Stimulated activated CD4-positive, alpha-beta T cell treated with anti-CD3 and anti-CD28 coated beads, Interleukin-2, amount 100 ng/mL, for 24 hours (primary cell): ENCODE results near the gene LRRC39.
"Not testable (repeated sequence)": the region's sequence is repeated elsewhere in the genome, so short reads cannot be mapped to it uniquely, and the experiment has no call there.

Source experiments
- DNase-seq, 2 donors: peaks; one replicate each; pipeline ENCODE4 v3.0.0-alpha.2; 2020

The LRRC39 gene

DNA sequence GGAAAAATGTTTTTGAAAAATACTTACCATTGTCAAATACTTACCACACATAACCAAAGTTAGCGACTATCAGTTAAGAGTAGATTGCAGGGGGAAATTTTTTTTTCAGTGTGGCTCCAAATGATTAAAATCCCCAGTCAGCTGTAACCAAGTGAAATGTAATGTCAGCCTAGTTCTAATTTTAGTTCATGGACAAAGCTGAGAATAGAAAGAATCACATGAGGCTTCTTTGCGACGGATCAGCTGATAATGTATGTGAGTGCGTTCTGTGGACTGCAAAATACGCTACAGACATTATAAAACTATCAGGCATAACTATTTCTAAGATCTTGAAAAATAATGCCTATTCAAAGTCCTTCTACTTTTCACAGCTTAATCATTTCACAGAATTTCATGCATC lies at the start of gene LRRC39:
Gene LRRC39, minus strand, starts transcription at position 166 of the 400 bp plus-strand sequence. CDS start 9,740 bp downstream, outside the sequence.
- DNase-seq: no peak

DNA sequence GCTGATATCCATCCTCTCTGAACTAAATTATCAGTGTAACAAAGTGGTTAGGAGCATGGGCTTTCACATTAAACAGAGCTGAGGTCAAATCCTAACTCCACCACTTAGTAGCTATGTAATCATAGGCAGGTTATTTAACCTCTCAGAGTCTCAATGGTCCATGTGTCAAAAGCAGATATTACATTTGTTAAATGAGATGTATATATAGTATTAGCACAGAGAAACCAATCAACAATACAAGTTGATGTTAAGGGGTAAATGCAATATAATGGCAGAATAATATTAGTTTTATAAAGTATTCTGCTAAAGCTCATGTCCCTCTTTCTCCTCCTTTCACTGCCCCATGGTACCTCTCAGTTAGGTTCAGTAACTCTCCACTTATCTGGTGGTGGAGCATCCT lies 44.4 kb upstream of the LRRC39 start:
- no peak for DNase-seq

DNA sequence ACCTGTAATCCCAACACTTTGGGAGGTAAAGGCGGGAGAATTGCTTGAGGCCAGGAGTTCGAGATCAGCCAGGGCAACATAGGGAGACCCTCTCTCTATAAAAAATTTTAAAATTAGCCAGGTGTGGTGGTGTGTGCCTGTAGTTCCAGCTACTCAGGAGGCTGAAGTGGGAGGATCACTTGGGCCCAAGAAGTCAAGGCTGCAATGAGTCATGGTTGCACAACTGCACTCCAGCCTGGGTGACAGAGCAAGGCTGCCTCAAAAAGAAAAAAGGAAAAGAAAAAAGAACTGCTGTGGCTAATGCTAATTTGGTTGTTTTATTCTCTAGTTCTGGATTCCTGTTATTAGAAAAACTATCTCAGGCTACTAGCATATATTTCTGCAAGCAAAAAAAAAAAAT lies 41.8 kb upstream of the LRRC39 start:
- no peak for DNase-seq

DNA sequence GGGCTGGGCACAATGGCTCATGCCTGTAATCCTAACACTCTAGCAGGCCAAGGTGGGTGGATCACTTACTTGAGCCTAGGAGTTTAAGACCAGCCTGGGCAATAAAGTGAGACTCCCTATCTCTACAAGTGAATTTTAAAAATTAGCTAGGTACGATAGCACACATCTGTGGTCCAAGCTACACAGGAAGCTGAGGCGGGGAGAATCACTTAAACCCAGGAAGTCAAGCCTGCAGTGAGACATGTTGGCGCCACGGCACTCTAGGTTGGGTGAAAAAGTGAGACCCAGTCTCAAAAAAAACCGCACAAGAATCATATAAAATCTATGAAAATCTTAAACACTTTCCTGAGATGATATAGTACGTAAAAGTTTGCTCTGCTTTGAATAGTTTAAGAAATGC lies 41.4 kb upstream of the LRRC39 start:
- no peak for DNase-seq

DNA sequence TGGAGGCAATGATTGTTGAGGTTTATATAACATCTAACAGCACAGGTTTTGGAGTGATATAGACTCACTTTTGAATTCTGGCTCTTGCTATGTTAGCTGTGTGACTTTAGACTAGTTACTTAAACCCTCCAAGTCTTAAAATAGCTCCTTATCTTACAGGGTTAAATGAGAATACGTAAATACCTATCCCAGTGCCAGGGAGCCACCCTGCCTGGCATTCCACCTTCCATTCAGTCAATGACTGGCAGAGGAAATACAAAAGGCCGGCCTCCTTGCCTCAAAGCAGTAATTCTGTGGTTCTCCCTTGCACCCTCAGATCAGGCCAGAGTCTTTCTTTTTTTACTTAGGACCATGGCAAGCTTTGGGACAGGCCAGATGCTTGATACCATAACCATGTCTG lies 39.8 kb upstream of the LRRC39 start:
- no peak for DNase-seq

DNA sequence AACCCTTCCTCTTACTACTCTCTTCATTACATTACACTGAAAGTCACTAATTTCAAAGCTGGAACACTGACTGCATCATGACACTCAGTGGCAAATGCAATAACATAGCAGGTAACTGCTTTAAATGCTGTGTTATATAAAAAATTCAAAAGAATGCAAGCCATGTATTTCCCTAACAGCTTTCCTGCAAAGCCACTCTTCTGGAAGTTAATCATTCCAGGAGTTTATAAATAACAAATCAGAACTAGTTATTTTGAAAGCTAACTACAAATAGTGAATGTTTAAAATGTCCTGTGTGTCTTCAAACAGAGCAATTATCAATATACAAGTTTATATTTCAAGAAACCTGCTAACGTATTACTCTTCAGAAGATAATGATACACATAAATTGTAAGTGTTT lies 37.0 kb upstream of the LRRC39 start:
- DNase-seq: no peak

DNA sequence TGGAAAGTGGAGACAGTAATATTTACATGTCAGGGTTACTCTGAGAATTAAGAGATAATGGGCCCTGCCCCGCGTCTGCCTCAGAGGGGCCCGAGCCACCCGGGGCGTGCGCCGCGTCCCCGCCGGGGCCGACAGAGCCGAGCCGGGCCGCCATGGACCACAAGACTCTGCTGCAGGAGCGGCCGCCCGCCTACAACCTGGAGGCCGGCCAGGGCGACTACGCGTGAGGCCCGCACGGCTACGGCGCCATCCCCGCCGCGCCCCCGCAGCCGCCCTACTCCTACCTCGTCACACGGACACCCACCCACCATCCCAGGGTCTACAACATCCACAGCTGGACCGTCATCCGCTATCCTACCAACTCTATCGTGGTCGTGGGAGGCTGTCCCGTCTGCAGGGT lies 35.1 kb upstream of the LRRC39 start:
- DNase-seq: no peak

DNA sequence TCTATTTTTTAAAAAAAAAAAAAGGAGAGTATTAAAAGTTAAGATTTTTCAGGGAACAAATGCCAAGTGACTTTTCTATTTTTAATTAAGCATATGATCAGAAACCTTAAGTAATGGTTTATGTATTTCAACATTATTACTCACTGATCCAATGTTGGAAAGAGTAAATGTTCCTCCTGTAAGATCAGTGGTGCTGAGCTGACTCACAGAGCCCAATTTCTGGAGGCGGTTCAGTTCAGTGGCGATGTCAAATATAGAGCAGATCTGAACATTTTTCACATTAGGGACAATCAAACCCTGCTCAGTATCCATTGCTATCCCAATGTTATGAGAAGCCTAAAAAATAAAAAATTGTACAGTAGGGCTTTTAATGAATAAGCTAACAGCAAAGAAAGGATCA lies 28.2 kb upstream of the LRRC39 start:
- DNase-seq: no peak

DNA sequence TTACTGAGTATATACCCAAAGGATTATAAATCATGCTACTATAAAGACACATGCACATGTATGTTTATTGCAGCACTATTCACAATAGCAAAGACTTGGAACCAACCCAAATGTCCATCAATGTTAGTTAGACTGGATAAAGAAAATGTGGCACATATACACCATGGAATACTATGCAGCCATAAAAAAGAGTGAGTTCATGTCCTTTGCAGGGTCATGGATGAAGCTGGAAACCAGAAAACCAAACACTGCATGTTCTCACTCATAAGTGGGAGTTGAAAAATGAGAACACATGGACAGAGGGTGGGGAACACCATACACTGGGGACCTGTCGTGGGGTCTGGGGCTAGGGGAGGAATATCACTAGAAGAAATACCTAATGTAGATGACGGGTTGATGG lies 27.5 kb upstream of the LRRC39 start:
- not testable (repeated sequence) for DNase-seq

DNA sequence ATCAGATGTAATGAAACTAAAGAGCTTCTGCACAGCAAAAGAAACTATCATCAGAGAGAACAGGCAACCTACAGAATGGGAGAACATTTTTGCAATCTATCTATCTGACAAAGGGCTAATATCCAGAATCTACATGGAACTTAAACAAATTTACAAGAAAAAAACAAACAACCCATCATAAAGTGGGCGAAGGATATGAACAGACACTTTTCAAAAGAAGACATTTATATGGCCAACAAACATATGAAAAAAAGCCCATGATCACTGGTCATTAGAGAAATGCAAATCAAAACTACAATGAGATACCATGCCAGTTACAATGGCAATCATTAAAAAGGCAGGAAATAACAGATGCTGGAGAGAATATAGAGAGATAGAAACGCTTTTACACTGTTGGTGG lies 27.0 kb upstream of the LRRC39 start:
- DNase-seq: not testable (repeated sequence)

DNA sequence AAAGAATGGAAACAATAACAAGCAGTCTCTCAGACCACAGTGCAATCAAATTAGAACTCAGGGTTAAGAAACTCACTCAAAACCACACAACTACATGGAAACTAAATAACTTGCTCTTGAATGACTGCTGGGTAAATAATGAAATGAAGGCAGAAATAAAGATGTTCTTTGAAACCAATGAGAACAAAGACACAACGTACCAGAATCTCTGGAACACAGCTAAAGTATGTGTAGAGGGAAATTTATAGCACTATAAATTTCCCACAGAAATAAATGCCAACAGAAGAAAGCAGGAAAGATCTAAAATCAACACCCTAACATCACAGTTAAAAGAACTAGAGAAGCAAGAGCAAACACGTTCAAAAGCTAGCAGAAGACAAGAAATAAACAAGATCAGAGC lies 24.6 kb upstream of the LRRC39 start:
- not testable (repeated sequence) for DNase-seq

DNA sequence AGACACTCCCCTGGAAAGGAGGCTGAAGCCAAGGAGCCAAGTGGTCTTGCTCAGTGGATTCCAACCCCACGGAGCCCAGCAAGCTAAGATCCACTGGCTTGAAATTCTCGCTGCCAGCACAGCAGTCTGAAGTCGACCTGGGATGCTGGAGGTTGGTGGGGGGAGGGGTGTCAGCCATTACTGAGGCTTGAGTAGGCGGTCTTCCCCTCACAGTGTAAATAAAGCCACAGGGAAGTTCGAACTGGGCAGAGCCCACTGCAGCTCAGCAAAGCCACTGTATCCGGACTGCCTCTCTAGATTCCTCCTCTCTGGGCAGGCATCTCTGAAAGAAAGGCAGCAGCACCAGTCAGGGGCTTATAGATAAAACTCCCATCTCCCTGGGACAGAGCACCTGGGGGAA lies 22.0 kb upstream of the LRRC39 start:
- not testable (repeated sequence) for DNase-seq

DNA sequence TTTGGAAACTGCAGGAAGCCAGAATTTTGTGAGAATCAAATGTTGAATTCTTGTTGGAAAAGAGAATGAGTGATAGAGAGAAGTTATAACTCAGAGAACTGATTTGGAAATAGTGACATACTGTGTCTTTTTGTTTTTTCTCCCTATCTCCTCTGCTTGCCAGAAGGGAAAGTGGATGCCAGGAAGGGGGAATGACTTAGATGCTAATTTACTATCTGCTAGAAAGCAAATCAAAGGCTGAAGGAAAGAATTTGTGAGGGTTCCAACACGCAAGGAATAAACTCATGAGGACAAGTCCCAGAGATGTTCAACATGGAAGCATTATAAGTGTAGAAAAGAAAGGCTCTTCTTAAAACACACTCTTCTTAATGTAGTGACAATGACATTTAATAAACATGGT lies 20.5 kb upstream of the LRRC39 start:
- no peak for DNase-seq

DNA sequence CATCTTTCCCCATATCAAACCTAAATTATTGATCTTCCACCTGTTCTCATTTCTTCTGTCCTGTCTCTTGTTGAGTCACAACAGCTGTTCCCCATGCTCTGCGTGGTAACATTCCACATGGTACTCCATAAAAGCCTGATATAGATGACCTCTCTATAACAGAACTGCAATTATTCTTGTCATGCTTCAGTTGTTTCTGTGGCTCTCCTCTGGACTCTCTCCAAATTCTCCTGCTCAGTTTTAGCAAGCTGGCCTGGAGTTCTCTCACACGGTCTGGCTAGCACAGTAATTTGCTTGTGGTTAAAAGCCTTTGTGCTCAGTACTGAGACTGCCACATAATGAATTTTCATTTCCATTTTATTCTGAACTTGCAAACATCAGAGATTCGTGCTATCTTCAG lies 10.6 kb upstream of the LRRC39 start:
- no peak for DNase-seq

DNA sequence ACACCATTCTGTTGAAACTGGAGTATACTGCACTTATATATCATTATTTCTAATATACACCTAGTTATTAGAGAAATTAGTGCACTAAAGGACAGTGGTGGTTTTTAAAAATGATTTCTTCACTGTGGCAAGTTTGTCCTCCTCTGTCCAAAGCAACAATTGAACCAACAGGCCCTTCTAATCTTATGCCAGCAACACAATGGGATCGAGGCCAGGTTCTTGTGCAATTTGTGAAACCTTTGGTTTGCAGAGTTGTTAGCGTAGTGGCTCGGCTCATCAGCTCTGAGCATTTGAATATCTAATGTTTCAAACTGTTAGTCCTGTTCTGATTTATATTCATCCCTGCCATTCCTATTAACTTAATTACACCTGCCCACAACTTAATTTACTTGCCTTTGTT lies 9.9 kb upstream of the LRRC39 start:
- no peak for DNase-seq

DNA sequence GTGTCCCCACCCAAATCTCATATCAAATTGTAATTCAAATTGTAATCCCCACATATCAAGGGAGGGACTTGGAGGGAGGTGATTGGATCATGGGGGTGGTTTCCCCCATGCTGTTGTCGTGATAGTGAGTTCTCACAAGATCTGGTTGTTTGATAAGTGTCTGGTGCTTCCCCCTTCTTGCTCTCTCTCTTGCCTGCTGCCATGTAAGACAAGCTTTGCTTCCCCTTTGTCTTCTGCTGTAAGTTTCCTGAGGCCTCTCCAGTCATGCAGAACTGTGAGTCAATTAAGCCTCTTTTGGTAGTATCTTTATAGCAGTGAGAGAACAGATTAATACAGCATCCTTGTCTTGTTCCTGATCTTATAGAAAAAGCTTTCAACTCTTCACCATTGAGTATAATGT lies 6.5 kb upstream of the LRRC39 start:
- DNase-seq: no peak

DNA sequence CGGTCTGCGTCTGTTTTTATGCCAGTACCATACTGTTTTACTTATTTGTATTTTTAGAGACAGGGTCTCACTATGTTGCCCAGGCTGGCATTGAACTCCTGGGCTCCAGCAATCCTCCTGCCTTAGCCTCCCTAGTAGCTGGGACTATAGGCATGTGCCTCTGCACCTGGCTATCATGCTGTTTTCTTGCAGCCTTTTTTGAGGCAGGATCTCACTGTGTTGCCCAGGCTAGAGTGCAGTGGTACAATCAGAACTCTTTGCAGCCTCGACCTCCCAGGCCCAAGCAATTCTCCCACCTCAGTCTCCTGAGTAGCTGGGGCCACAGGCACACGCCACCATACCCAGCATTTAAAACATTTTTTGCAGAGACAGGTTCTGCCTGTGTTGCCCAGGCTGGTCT lies 5.3 kb upstream of the LRRC39 start:
- no peak for DNase-seq

DNA sequence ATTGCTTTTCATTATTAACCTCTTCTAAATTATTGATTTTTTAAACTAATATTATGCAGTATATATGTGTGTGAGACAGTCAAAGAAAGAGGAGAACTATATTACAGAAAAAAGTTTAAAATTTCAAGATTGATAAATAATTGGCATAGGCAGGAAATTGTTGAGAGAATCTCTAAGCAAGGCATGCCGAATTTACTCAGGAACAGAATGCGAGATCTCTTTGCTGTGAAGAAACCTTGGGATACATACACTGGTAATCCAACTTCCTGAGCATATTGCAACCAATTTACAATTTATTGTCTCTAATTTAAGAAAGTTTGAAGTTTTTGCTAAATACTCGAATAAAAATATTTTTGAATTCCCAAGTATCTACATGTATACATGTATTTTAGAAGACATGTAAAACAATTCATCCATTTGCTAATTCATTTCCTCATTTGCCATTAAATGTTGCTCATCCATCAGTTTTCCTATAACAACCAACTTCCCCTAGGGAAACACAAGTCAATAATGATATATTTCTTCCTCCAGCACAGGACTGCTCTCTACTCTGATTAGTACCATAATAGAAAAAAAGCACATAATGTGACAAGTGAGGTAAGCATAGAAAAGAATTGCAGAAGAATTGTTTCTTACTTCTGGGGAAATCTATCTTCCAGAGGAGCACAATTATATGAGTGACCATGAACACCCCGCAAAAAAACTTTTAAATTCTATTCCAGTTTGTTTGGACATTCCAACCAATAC lies 588 bp downstream of the LRRC39 start:
- DNase-seq: no peak

DNA sequence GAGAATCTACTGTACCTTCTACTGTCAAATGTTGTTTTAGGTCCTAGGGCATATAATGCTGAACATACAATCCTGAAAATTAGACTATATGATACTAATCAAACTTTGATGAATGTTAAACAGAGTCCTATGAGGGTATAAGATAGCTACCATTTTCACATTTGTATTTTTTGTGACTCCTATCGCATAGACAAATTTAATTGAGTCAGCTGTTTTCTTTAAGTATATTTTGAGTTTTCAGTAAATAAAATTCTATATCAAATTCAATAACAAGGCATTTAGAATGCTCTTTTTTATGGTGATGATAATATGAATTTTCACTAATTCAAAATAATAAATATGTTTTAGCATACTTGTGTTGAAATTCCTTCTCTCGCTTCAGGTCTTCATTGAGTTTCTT lies 10.0 kb downstream of the LRRC39 start:
- DNase-seq: no peak

DNA sequence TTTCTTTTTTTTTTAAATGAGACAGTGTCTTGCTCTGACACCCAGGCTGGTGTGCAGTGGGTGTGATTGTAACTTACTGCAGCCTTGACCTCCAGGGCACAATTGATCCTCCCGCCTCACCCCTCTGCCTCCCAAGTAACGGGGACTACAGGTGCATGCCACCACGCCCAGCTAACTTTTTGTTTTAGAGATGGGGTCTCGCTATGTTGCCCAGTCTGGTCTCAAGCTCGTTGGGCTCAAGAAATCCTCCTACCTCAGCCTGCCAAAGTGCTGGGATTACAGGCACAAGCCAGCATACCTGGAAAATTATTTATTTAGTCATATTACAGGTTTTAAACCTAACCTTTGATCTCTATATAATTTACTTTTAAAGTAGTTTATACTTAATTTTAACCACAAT lies 13.4 kb downstream of the LRRC39 start:
- no peak for DNase-seq

DNA sequence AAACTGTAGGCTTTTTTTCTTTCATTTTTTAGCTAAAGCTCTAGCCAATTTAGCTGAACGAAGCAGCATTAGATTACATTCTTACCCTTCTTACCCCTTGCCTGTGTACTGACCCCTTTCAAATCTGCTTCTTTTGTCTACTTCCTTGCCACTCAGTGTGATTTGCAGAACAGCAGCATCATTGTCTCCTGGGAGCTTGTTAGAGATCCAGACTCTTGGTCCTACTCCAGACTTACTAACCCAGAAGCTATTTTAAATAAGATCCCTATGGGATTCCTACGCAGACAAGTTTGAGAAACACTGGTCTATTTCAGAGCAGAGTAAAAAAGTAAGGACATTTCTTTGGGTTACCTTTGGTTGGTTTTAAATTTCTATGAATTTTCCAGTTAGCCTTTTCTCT lies 13.8 kb downstream of the LRRC39 start:
- no peak for DNase-seq

DNA sequence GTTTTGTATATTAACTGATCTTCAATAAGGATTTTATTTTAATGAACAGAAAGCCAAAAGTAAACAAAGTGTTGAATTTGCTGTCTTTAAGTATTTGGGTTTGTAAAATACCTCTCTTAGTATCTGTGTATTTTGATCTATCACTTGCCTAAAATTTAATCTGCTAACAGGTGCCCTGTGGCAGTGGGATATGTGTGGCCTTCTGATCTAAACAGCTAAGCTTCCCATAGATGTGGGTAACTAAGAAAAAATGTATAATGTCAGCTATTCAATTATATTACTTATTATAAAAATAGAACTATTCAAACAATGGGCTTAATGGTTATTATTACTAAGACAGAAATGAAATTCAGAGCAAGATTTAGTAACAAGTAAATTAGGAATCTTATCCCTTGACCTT lies 15.2 kb downstream of the LRRC39 start:
- no peak for DNase-seq

DNA sequence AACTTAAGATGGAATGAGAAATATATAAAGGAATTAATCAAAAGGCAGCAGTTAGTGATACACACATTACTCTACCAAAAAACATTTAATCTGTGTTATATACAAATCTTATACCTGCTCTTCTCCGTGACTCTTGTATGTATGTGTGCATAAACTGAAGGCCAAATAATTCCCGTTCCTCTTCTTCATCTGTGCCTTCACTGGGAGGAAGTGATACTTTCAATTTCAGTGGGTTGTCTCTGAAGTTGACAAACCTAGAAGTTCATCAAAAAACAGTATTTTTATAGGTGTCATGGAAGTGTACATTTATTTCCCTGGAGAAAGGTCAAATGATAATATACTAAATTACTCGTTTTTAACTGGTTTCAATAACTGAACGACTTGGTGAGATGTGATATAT lies 25.8 kb downstream of the LRRC39 start:
- no peak for DNase-seq

DNA sequence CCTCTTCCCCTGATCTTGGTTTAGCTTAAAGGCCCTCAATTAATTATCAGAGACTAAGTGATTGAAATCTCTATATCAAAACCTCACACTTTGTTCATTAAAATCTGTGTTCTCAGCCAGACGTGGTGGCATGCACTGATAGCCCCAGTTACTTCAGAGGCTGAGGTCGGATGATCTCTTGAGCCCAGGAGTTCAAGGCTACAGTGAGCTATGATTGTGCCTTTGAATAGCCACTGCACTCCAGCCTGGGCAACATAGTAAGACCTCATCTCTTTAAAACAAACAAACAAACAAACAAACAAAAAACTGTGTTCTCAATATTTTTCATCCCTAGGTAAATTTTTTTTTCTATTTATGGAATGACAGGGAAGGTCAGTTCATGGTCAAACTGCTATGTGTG lies 26.4 kb downstream of the LRRC39 start:
- no peak for DNase-seq

DNA sequence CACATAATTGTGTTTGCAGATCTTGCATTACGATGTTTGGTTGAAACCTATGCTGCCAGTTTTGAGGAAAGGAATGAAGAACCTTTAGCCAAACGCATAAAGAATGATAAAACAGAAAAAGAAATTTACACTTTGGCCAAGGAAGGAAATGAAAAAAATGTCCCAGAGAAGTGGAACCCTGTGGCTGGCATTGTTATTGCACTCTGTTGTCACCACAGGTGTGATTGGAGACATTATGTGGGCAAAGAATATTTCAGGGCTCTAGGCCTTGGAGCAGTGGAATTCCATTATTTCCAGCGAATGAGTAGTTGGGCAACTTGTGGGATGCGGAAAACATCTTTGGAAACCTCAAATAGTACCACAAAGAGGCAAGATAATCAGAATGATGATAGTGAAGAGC lies 30.2 kb downstream of the LRRC39 start:
- no peak for DNase-seq

DNA sequence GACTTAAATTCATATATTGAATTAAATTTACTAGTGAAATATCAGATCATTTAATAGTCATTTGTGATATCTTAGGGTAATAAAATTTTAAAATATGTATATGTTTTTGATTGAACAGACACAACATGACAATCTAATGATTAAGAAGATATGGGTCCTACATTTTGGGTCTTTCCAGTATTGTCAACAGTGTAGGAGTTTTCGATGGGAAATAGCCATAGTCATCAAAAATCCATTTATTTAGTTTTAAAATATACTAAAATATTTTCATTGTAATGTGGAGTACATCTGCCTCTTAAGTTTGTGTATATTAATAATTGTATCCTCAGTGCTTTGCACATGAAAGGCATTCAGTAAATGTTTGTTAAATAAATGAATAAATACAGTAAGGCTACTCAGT lies 31.1 kb downstream of the LRRC39 start:
- no peak for DNase-seq
